Cardiac ventricle fibroblast (primary cell): ENCODE measurements around the gene PKLR. TPM values are rescaled to one million over a fixed set of nuclear protein-coding genes. Genes with fewer than 3 reads are reported as not detected.

Source experiments
- total RNA-seq: library from RNA; depleted of rRNA; stranded (reverse); fragments of >200 nt; gene quantifications from 2 replicates; pipeline ENCODE4 v1.2.3, GENCODE V29; 2015

PKLR gene
- total RNA-seq: not detected in 2 replicates

DNA sequence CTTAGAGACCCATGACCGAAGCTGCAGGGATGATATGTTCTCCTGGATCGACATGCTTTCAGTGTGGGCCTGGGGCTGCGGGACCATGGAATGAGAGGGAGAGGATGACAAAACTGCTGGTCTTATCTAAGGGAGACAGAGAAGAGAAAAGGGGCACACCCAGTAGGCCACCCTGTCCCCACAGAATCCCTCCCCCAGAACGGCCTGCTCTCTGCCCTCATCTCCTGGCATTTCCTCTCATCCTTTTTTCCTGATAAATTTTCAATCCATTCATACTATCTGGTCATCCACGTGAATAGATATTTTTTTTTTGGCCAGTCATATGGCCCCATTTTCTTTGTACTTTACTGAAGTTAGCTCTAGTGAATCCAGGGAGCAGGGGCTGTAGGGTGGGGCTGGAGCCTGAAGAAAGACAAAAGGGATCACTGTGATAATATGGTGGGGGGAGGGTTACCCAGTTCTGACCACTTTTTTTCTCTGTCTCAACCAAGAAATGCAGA, at the start of gene PKLR:
TSS of gene PKLR (minus strand) at position 97 of the 500 bp plus-strand sequence. CDS start at position 54, 43 bp downstream.

DNA sequence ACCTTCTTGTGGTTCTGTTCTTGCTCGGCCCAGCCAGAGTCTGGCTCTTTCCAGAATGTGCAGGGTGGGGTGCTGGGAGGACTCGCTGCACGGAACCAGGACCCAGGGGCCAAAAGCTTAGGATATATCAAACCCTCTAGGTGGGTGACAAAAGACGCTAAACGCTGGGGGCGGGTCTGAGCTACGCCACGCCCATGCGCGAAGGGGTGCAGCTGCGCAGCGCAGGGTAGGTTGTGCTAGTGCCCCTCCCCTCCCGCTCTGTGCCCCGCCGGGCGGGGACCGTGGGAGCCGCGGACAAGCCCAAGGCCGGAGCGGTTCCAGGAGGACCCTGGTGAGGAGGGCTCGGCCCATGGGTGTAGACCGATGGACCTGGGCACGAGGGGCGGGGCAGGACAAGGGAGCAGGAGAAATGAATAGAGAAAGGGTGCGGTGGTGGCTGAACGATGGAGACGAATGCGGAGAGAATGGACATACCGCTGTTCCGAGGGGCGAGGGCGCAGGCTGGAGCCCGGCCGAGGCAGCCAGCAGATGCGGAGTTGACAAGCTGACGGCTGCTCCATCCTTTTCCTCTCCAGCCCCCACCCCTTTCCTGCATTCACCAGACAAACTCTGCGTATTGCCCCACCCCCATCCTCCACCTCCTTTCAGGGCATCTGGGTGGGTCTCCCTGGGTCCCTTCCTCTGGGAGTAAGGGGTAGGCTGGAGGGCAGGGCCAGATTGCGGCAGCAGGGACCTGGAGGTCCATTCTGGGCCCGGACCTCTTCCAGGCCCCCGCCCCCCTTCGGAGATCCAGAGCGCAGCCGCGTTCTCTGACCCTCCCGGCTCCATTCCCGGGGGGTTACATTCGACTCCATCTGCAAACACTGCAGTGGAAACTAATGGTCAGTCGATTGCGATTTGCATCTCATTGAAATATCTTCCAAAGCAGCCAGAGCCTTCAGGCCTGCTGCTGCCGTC, 19.7 kb upstream of the PKLR start, which contains the start of gene RUSC1:
TSS of gene RUSC1 (plus strand) at position 234 of the 957 bp plus-strand sequence. CDS start 880 bp downstream, outside the sequence.

DNA sequence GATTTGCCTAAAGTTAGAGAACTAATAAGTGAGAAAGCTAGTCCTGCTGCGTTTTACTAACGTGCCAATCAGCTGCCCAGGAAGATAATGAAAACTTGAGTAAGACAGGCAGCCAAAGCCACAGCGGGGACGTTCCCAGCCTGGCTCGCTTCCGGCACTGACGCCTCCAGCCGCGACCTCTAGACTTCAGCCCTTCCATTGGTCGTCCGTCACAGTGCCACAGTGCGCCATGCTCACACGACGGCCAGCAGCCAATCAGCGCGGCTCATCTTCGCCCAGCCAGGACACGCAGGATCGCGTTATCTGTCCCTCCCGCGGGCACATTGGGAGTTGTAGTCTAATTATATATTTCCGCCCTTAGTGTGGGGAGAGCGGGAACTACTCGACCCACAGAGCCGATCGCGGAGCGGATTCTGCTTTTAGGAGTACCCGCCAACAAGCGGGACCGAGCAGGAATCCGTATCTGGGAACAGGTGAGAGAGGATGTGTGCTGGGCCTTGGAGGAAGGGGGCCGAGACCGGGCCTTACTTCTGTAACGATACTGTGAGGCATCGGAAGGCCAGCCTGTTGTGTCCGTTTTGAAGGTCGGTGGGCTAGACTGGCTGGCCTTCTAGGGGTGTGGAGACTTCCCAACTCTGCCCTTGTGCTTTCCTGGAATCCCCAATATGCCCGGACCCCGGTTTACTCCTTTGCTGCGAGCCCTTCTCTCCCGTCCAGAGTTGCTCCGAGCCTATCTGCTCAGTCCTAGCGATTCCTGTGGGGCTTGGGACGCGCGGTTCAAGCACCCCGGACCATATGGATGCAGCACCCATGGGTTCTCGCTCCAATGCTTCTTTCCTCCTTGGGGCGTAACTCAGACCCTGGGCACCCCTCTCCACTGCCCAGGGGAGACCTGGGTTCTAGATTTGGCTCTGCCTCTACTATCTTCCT, 7.5 kb upstream of the PKLR start, which contains the start of gene FDPS:
TSS of gene FDPS (plus strand) at position 374 of the 930 bp plus-strand sequence. CDS start 924 bp downstream, outside the sequence.

DNA sequence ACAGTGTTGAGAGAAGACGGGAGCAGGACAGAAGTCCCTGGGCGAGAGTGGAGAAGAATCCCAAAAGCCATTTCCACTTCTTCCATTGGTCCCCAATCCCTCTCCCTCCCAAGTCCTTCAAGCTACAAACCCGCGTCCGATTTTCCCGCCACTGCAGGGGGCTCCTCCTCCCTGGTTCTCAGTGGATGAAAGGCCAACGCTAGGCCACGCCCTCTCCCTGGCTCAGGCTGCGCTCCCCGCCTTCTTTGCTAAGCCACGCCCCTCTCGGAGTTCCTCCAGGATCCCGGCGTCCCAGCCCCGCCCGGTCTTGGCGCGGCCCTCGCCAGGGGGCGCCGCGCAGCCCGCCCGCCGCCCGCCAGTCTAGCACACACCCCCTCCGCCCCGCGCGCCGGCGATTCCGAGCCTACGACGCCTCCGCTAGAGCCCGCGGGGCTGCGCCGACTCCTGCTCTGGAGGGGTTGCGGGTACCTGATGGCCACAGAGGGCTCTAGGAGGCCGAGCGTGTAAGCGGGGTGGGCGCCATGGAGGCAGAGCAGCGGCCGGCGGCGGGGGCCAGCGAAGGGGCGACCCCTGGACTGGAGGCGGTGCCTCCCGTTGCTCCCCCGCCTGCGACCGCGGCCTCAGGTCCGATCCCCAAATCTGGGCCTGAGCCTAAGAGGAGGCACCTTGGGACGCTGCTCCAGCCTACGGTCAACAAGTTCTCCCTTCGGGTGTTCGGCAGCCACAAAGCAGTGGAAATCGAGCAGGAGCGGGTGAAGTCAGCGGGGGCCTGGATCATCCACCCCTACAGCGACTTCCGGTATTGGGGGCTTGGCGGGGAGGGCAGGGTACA, 24.0 kb downstream of the PKLR start, which contains the start of gene HCN3:
TSS of gene HCN3 (plus strand) at position 394 of the 832 bp plus-strand sequence. CDS start at position 522, 128 bp downstream.

DNA sequence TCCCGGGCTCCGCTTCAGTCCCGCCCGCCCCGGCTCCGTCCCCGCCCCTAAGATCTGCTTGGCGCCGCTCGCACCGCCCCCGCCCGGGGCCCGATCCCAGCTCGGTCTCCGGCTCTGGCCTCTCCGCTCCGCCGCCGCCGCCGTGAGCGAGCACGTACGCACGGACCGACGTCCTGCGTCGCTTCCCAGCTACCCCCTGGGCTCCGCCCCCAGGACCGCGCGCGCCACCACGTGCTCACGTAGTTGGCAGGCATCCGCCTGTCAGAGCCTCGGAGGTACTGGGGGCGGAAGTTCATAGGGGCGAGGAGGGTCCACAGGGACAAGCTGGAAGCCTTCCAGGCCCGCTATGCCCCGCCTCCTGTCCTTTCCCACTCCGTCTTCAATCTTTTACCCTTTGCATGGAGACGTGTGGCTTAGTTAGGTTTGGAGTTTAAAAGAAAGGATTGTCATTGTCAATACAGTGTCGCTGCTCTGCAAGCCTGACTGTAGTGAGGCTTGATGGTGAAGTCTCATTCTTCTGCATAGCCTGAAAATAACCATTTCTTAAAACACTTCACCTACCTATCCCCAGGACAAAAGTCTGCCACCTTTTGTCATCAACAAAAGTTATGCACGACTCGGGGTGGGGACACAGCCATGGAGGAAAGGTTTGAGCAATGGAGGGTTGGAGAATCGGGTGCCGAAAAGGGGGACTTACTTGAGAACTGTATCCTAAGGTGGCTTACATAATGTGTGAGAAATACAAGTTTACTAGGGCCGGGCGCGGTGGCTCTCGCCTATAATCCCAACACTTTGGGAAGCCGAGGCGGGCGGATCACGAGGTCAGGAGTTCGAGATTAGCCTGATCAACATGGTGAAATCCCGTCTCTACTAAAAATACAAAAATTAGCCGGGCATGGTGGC, 27.6 kb downstream of the PKLR start, which contains the start of gene CLK2:
TSS of gene CLK2 (minus strand) at position 162 of the 903 bp plus-strand sequence. CDS start 2,527 bp downstream, outside the sequence.

DNA sequence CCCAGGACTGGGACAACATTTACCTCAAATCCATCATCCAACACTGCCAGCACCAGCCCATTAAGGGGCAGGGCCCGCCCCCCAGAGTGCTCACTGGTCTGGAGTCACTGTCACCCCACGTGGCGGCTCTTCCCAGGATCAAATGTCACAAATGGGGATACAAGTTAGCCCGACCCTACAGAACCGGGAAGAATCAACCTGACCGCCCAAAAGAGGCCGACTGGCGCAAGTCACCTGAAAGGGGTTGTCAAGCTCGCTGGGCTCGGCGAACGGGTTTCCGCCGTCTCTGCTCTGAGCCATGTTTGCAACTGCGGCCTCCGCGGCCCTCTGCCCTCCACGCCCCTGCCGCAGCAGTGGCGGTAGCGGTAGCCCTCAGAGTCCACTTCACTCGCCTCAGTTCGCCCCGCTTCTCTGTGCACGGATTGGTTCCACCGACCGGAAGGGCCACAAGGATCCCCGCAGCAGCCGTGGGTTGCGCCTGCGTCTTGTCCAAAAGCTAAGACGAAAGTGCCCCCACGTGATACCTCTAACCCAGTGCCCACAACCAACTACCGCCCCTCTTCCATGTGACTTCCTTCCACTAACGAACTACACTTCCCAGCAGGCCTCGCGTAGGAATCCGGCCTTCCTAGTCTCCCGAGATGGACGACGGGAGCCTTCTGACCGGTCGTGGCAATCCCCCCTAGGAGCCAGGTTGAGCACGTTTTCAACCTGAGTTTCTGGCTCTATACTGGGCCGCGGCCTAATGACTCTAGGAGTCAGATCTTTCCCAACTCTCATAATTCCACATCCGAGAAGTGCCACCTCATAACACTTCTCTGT, 39.2 kb downstream of the PKLR start, which contains the start of gene SCAMP3:
TSS of gene SCAMP3 (minus strand) at position 509 of the 822 bp plus-strand sequence. CDS start at position 300, 209 bp downstream.

DNA sequence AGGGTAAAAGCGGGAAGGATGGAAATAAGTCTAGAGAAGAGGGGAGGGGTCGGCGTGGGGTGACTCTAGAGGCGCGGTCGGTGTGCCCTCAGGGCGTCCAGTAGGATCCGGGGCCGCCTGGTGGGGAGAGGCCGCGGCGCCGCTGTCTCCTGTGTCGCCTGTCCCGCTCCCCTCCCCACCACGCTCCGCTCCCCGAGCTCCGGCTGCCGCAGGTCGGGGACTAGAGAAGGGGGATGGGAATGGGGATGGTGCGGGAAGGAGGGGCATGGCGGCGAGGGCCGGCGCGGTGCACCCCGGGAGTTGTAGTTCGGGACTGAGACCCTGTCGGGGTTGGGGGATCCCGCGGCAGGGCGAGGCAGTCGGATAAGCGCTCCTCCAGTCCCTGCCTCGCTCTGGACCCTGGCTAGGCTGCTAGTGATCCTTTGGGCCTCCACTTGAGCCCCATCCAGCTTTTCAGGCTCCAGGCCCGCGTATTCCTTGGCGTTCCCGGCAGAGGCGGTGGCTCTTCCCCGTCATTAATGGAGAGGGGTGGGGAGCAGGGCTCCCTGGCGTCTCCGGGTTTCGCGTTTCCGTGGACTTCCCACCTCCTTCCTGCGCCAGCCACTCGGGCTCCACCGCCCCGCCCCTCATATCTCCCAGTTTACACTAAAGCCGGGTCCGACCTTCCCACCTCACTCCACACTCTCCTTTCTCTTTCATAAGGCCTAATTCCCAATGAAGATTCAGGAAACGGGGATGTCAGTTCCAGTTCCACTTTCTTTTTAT, 45.8 kb downstream of the PKLR start, which contains the start of gene ENTREP3:
TSS of gene ENTREP3 (minus strand) at position 241 of the 765 bp plus-strand sequence. CDS start 606 bp downstream, outside the sequence.

Other genes with a start within 250 kb of the PKLR start
- 9.6 and 9.8 TPM in 2 replicates for gene EFNA4, start 237.7 kb downstream of the PKLR start, total RNA-seq
- 1.2 and 1.8 TPM in 2 replicates for gene EFNA3, start 222.6 kb downstream of the PKLR start, total RNA-seq
- 9.2 and 14.2 TPM in 2 replicates for gene EFNA1, start 173.6 kb downstream of the PKLR start, total RNA-seq
- 21.6 and 28.6 TPM in 2 replicates for gene SLC50A1, start 165.6 kb downstream of the PKLR start, total RNA-seq
- 38.6 and 50.3 TPM in 2 replicates for gene DPM3, start 160.9 kb downstream of the PKLR start, total RNA-seq
- gene KRTCAP2, start 128.1 kb downstream of the PKLR start, total RNA-seq: 130 and 151 TPM in 2 replicates
- gene TRIM46, start 127.6 kb downstream of the PKLR start, total RNA-seq: 0.75 and 1.3 TPM in 2 replicates
- 10.3 and 16.4 TPM in 2 replicates for gene THBS3, start 93.5 kb downstream of the PKLR start, total RNA-seq
- 30.4 and 47.7 TPM in 2 replicates for gene MTX1, start 92.7 kb downstream of the PKLR start, total RNA-seq
- gene ENTREP3, start 46.0 kb downstream of the PKLR start, total RNA-seq: 23.7 and 28.2 TPM in 2 replicates
- 49.4 and 68.1 TPM in 2 replicates for gene SCAMP3, start 39.1 kb downstream of the PKLR start, total RNA-seq
- gene CLK2, start 27.9 kb downstream of the PKLR start, total RNA-seq: 15.2 and 19.1 TPM in 2 replicates
- 0.06 and 0.15 TPM in 2 replicates for gene HCN3, start 24.0 kb downstream of the PKLR start, total RNA-seq
- gene FDPS, start 7.4 kb upstream of the PKLR start, total RNA-seq: 80.5 and 81.6 TPM in 2 replicates
- 24.9 and 29.3 TPM in 2 replicates for gene RUSC1, start 19.5 kb upstream of the PKLR start, total RNA-seq